Lung (tissue), 12 donors: ENCODE data around the gene SLC2A6. TPM values are rescaled to one million over a fixed set of nuclear protein-coding genes. Genes with fewer than 3 reads are reported as not detected.

Source experiments
- ATAC-seq: fragments of 200-7000 bp; cut with Tn5 transposase; one replicate; pipeline ENCODE4 v1.9.1; 2020; ENCODE audit warnings: moderate number of reproducible peaks; ENCODE audit not compliant: insufficient read depth, low FRiP score
- DNase-seq, 3 donors: peaks; one replicate each; pipeline ENCODE4 v3.0.0-alpha.2; 2013 to 2017
- H3K27ac ChIP-seq, 2 donors: one replicate each; pipeline ENCODE4 v1.5.1; 2013; ENCODE audit warnings: mild to moderate bottlenecking in 2 of 2, moderate library complexity in 2 of 2, control low read depth in 1 of 2, inconsistent platforms in 1 of 2, low read depth in 1 of 2, low read length in 1 of 2
- H3K27me3 ChIP-seq, 3 donors: one replicate each; pipeline ENCODE4 v1.5.1; 2013; ENCODE audit warnings: low read length in 2 of 3; ENCODE audit not compliant: control insufficient read depth in 3 of 3, insufficient read depth in 3 of 3
- H3K36me3 ChIP-seq, 4 donors: one replicate each; pipeline ENCODE4 v1.5.1; 2013; ENCODE audit warnings: low read length in 4 of 4, mild to moderate bottlenecking in 1 of 4, moderate library complexity in 1 of 4; ENCODE audit not compliant: control insufficient read depth in 4 of 4, insufficient read depth in 4 of 4
- H3K4me1 ChIP-seq, 5 donors: one replicate each; pipeline ENCODE4 v1.5.1; 2013; ENCODE audit warnings: low read length in 5 of 5, mild to moderate bottlenecking in 2 of 5, moderate library complexity in 1 of 5; ENCODE audit not compliant: control insufficient read depth in 5 of 5, insufficient read depth in 5 of 5
- H3K4me3 ChIP-seq: one replicate; pipeline ENCODE4 v1.5.1; 2013; ENCODE audit warnings: mild to moderate bottlenecking, control low read depth, moderate library complexity
- H3K9ac ChIP-seq, 2 donors: one replicate each; pipeline ENCODE4 v1.5.1; 2013; ENCODE audit warnings: low read length in 2 of 2, control low read depth in 1 of 2; ENCODE audit not compliant: insufficient read depth in 1 of 2
- H3K9me3 ChIP-seq, 4 donors: one replicate each; pipeline ENCODE4 v1.5.1; 2013; ENCODE audit warnings: low read length in 3 of 4, mild to moderate bottlenecking in 1 of 4, moderate library complexity in 1 of 4; ENCODE audit not compliant: control insufficient read depth in 4 of 4, insufficient read depth in 3 of 4
- CTCF ChIP-seq: IDR thresholded peaks from 2 replicates; pipeline ENCODE4 v1.5.1; 2012; ENCODE audit warnings: mild to moderate bottlenecking; ENCODE audit errors: control extremely low read depth, extremely low read depth
- WGBS, 2 donors: extraction: QIAGEN DNeasy Blood & Tissue Kit; methylation state at CpG; one replicate each; pipeline ENCODE4 v1.1.7; 2013; 5-methylcytosine and 5-hydroxymethylcytosine counted together
- polyA plus RNA-seq, 2 donors: library from polyadenylated mRNA; stranded (reverse); fragments of 200-250 nt; gene quantifications; one replicate each; pipeline ENCODE4 v1.2.1, GENCODE V29; 2013
- total RNA-seq, 2 donors: library from RNA; depleted of rRNA in 1 of 2; stranded (reverse); fragments of >200 nt in 1 of 2; gene quantifications; one replicate each; pipeline ENCODE4 v1.2.1, GENCODE V29; 2014 to 2021
- donor health status: control.
- donor health status: control.
- donor health status: Bipolar disorder and iron deficiency.
- donor health status: healthy.
- donor health status: DM: yes; HTN: yes; CAD: no.

SLC2A6 gene
- total and polyA plus RNA-seq, 4 donors: 8.4 to 49.6 (median 18.5) TPM

- Histone ChIP-seq H3K4me3 (no peak overlapping the region), H3K9me3 (no peaks in the 10 kb centered on the region), H3K4me1 (no peaks in the 10 kb centered on the region), H3K36me3 (no peaks in the 10 kb centered on the region), H3K27ac (no peak overlapping the region), H3K27me3 (no peaks in the 10 kb centered on the region), H3K9ac (no peak overlapping the region)
- DNase-seq (peak in 2 of 3 donors; percentile 38 to 72), ATAC-seq (no peak)
- 81 to 84% methylated on average over 16 of the region's 16 CpGs for WGBS, 2 donors
- TF ChIP-seq CTCF: no peak
These were observed 42.2 kb downstream of the SLC2A6 start for GRCh38 chr9:133436681-133437080.

GRCh38 chr9:133433351-133433843 lies 45.5 kb downstream of the SLC2A6 start:
- Histone ChIP-seq H3K9ac (no peak overlapping the region), H3K9me3 (no peaks in the 10 kb centered on the region), H3K27ac (no peak overlapping the region), H3K4me1 (peaks cover 0 to 5% (median 0%) of the 10 kb centered on the region in 5 donors), H3K27me3 (peaks cover 0 to 3% (median 0%) of the 10 kb centered on the region in 3 donors), H3K36me3 (no peaks in the 10 kb centered on the region), H3K4me3 (no peak overlapping the region)
- ATAC-seq (no peak), DNase-seq (no peak)
- TF ChIP-seq CTCF: no peak
- 84 to 89% methylated on average over 11 of the region's 11 CpGs for WGBS, 2 donors

GRCh38 chr9:133430244-133430643 lies 48.7 kb downstream of the SLC2A6 start:
- no peak for ATAC-seq
- H3K36me3 ChIP-seq: no peaks in the 10 kb centered on the region
- no peak for TF ChIP-seq CTCF
- peaks cover 0 to 3% (median 0%) of the 10 kb centered on the region in 4 donors for H3K9me3 ChIP-seq
- H3K9ac ChIP-seq: no peak overlapping the region
- no peak overlapping the region for H3K27ac ChIP-seq
- H3K27me3 ChIP-seq: peaks cover 0 to 3% (median 3%) of the 10 kb centered on the region in 3 donors
- no peak for DNase-seq
- WGBS, 2 donors: 67 to 87% methylated on average over 1 of the region's 1 CpG
- H3K4me1 ChIP-seq: peaks cover 0 to 5% (median 0%) of the 10 kb centered on the region in 5 donors
- H3K4me3 ChIP-seq: no peak overlapping the region
